ENCODE results near the gene TGFBR3.

GRCh38 chr1:91826248-91826647 is 59.7 kb downstream of the TGFBR3 start:
- TF ChIP-seq FOXP2 (optimal IDR thresholded peaks at IDR 0.05; ENCODE audit: borderline replicate concordance, extremely low read depth, extremely low read length, insufficient read depth) (no peak), REST (IDR thresholded peaks at IDR 0.05; ENCODE audit: insufficient read depth in 1 of 2, low read depth in 2 of 2, low read length in 2 of 2) (no peak), POLR2AphosphoS5 (IDR thresholded peaks at IDR 0.05; ENCODE audit: low read depth, low read length) (no peak)
